ENCODE results near the gene SS18L1.

GRCh38 chr20:62227977-62228958 lies 84.7 kb downstream of the SS18L1 start:
- no peak for TF ChIP-seq CTCF (IDR thresholded peaks at IDR 0.05)
- TF ChIP-seq POLR2A (IDR thresholded peaks at IDR 0.05), result no peak
